DOHH2 (cell line): ENCODE data around the gene IQCM.

ENCODE experiments used
- EZH2phosphoT487 ChIP-seq: fragments of 200-600 bp; sonication (generic); IDR thresholded peaks from 2 replicates; pipeline ENCODE4 v1.6.1; 2017; ENCODE audit warnings: borderline replicate concordance, mild to moderate bottlenecking, antibody characterized with exemption, low read length, moderate library complexity, mixed read lengths
- TF ChIP-seq, protein P1 (sequence below): fragments of 200-600 bp; sonication (generic); IDR thresholded peaks from one replicate; pipeline ENCODE4 v1.5.1; 2014; ENCODE audit warnings: antibody characterized with exemption, mild to moderate bottlenecking, low read depth, low read length; ENCODE audit not compliant: poor library complexity, severe bottlenecking

DNA sequence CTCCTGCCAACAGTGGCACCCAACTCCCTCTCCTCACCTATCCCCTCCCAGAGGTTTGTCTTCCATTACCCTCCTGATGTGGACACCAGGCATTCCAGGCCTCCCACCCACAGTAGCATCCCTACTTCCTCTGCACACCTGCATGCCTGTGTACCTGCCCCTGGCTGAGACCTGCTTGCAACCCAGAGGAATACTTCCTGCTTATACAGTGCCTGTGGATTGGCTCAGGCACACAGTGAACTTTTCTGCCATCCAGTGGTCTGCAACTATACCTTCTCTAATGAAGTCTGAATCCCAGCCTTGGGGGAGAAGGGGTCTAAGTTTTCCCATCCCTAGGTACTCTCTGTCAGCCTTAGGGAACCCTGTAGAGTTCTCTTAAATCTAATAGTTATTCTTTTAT is 169.9 kb downstream of the IQCM start:
- TF ChIP-seq, protein P1, sequence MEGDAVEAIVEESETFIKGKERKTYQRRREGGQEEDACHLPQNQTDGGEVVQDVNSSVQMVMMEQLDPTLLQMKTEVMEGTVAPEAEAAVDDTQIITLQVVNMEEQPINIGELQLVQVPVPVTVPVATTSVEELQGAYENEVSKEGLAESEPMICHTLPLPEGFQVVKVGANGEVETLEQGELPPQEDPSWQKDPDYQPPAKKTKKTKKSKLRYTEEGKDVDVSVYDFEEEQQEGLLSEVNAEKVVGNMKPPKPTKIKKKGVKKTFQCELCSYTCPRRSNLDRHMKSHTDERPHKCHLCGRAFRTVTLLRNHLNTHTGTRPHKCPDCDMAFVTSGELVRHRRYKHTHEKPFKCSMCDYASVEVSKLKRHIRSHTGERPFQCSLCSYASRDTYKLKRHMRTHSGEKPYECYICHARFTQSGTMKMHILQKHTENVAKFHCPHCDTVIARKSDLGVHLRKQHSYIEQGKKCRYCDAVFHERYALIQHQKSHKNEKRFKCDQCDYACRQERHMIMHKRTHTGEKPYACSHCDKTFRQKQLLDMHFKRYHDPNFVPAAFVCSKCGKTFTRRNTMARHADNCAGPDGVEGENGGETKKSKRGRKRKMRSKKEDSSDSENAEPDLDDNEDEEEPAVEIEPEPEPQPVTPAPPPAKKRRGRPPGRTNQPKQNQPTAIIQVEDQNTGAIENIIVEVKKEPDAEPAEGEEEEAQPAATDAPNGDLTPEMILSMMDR = no peak
- no peak for TF ChIP-seq EZH2phosphoT487
